ENCODE measurements around the gene MMP24.
"Not testable (repeated sequence)": the region's sequence is repeated elsewhere in the genome, so short reads cannot be mapped to it uniquely, and the experiment has no call there.

Gene MMP24

GRCh38 chr20:35311822-35312221, 85.3 kb downstream of the MMP24 start:
- DNase-seq (ENCODE audit: low spot score): no peak

- DNase-seq (ENCODE audit: low spot score): peak; percentile 64
These were observed 85.8 kb downstream of the MMP24 start for GRCh38 chr20:35312318-35312717.

DNA sequence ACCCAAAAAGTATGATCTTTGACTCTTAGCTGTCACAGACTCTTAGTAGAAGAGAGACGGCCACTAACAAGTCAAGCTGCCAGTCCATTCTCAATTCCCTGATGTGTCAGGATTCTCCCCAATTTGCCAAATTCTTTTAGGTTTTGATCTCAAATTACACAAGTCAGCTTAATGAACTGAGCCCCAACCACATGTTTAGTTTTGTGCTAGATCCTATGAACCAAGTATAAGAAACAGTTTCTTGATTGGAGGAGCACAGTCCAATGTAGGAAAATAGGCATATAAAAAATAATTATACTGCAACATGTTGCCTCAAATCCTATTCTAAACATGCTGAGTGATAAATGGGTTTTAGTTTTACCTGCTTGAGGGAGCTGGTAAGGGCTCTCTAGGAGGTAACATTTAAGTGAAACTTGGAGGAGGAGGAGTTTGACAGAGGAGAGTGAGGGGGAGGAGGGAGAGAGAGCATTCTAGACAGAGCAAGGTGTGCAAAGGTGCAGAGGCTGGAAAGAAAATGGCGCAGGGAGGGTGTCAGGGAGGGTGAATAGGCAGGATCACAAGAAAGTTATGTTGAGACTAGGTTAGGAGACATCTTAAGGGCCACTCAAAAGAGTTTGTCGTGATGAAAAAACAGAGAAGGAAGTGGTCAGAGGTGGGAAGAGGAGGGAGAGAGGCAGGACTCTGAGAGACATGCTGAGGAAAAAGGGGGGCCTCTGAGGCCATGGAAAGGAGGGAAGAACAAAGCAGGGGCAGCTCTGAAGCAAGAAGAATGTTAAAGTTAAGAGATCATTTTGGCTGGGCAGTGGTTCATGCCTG, 88.5 kb downstream of the MMP24 start:
- no peak for DNase-seq (ENCODE audit: low spot score)

DNA sequence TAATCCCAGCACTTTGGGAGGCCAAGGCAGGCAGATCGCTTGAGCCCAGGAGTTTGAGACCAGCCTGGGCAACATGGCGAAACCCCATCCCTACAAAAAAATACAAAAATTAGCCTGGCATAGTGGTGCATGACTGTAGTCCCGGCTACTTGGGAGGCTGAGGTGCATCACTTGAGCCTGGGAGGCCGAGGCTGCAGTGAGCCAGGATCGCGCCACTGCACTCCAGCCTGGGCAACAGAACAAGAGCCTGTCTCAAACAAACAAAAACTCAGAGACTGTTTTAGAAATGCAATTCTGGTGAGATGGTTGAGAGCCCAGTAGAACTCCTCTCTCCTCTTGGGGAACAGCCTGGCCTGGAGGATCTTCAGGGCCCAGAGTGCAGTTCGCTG, 89.1 kb downstream of the MMP24 start:
- DNase-seq (ENCODE audit: low spot score): not testable (repeated sequence)

GRCh38 chr20:35316086-35316485, 89.6 kb downstream of the MMP24 start:
- DNase-seq (ENCODE audit: low spot score): no peak

- DNase-seq (ENCODE audit: low spot score): no peak
These were observed 91.1 kb downstream of the MMP24 start for GRCh38 chr20:35317416-35318210.

GRCh38 chr20:35318502-35319157, 92.1 kb downstream of the MMP24 start:
- no peak for DNase-seq (ENCODE audit: low spot score)

DNA sequence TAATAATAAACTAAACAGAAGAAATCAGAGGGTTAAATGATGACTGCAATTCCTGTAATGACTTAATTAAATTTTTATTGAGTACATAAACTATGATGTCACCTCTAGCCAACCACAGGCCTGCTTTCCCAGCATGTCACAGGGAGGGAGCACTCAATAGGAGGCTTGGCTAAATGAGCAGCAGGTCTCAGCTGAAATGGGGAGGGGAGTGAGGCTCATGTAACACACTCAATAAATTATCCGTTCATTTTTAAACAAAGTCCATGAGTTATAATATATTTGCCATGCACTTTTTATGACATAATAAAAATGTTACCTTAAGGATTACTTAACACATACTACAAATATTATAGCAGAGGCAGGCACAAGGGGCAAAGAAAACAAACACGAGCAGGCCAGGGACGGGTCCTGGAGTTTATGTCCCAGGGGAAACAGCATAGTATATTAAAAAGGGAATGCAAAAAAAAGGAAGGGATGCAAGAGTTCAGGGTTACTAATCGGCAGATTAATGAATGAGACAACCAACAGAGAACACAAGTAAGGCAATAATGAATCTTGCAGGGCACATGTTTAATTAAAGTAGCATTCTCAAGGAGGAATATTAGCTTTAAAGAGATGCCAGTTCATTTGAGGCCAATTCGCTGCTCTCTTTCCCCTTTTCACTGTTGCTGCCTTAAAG, 92.8 kb downstream of the MMP24 start:
- peak; percentile 47 for DNase-seq (ENCODE audit: low spot score)

GRCh38 chr20:35319871-35320197, 93.3 kb downstream of the MMP24 start:
- DNase-seq (ENCODE audit: low spot score): no peak

GRCh38 chr20:35320396-35321126, 94.1 kb downstream of the MMP24 start:
- DNase-seq (ENCODE audit: low spot score): peak; percentile 49

DNA sequence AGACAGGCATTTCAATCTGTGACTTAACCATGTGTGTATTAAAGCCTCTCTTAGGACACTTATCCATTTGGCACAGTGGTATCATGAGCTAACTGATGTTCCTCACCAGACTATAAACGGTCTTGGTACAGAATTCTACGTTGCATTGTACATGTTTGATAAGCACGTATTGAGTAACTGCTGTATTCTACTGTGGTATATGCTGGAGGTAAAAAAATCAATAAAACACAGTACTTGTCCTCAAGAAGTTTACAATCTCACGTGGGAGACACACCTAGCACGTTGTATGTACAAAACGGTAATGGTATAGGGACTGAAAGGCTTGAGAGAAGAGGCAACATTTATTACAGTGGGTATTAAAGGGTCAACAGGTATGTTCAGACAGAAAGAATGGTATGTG, 98.9 kb downstream of the MMP24 start:
- no peak for DNase-seq (ENCODE audit: low spot score)

DNA sequence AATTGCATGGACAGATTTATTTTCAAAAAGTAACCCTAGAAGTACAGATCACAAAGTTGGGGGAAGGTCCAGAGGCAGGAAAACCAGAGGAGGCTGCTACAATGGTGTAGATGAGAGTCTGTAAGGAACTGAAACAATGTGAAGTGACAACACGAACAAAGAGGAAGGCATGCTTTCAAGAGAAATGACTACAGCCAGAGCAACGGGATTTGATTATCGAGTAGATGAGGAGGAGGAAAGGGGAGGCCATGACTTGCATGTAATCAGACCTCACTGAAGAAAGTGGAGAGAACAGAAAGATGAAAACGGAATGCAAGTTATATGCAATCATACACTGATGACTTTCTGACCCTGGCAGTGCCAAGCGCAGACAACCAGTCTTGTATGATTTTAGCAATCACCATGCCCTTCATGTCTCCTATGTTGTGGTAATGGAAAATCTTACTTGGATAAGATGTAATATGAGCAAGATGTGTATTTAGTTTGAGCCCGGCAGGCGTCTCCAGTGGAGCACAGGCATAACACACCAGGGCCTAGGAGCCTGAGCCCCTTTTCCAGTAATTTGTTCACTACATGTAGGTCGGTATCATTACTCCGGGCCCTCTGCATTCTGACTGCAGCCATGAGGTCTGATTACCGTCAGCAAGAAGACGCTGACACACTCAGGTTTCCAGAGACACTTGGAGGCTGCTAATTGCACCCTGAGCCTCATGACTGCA, 99.7 kb downstream of the MMP24 start:
- no peak for DNase-seq (ENCODE audit: low spot score)
